NCI-H524 treated with DMSO at 0.1 percent for 48 hours (cell line): Measurements from ENCODE around the gene SACS.

ENCODE experiments used
- DNase-seq: peaks from one replicate; lab custom pipeline; 2025; lab: John Stamatoyannopoulos, UW

The SACS gene

GRCh38 chr13:23367907-23368306 is 65.6 kb downstream of the SACS start:
- no peak for DNase-seq

GRCh38 chr13:23365652-23366051 is 67.8 kb downstream of the SACS start:
- DNase-seq, result no peak

- DNase-seq, result no peak
These were observed 73.6 kb downstream of the SACS start for GRCh38 chr13:23359882-23360281.

- DNase-seq, result no peak
These were observed 76.2 kb downstream of the SACS start for GRCh38 chr13:23357349-23357748.

GRCh38 chr13:23356368-23356767 is 77.1 kb downstream of the SACS start:
- no peak for DNase-seq

GRCh38 chr13:23354520-23354919 is 79.0 kb downstream of the SACS start:
- DNase-seq, result no peak

GRCh38 chr13:23352161-23352560 is 81.3 kb downstream of the SACS start:
- DNase-seq, result no peak

GRCh38 chr13:23350009-23350408 is 83.5 kb downstream of the SACS start:
- DNase-seq, result no peak

- no peak for DNase-seq
These were observed 84.2 kb downstream of the SACS start for GRCh38 chr13:23349161-23349897.

- DNase-seq, result no peak
These were observed 85.0 kb downstream of the SACS start for GRCh38 chr13:23348262-23349127.

GRCh38 chr13:23347601-23348000 is 85.9 kb downstream of the SACS start:
- DNase-seq, result no peak

- no peak for DNase-seq
These were observed 88.4 kb downstream of the SACS start for GRCh38 chr13:23344931-23345595.

GRCh38 chr13:23339225-23339624 is 94.3 kb downstream of the SACS start:
- DNase-seq, result no peak

- DNase-seq, result no peak
These were observed 103.1 kb downstream of the SACS start for GRCh38 chr13:23330356-23330755.

GRCh38 chr13:23325191-23325590 is 108.3 kb downstream of the SACS start:
- DNase-seq, result no peak

GRCh38 chr13:23323946-23324709 is 109.4 kb downstream of the SACS start:
- DNase-seq, result no peak

GRCh38 chr13:23322353-23323336 is 110.9 kb downstream of the SACS start:
- DNase-seq, result no peak

GRCh38 chr13:23321535-23322241 is 111.8 kb downstream of the SACS start:
- DNase-seq, result no peak

- DNase-seq, result no peak
These were observed 112.5 kb downstream of the SACS start for GRCh38 chr13:23320926-23321534.

- DNase-seq, result no peak
These were observed 113.6 kb downstream of the SACS start for GRCh38 chr13:23319883-23320224.
